ENCODE data around the gene CHN2. TPM values are rescaled to one million over a fixed set of nuclear protein-coding genes. Genes with fewer than 3 reads are reported as not detected.

CHN2 gene
- total and polyA plus RNA-seq, 2 donors (not counting 1 experiment from before 2014, with no cell fraction given), result 0.86 to 1.4 TPM

- H3K36me3 ChIP-seq (replicated peaks in 1 of 2; ENCODE audit: control extremely low read depth in 1 of 2, control insufficient read depth in 1 of 2, extremely low read depth in 1 of 2, insufficient read depth in 2 of 2, low read length in 1 of 2), result no peaks in the 10 kb centered on the region
- 100% methylated on average over 1 of the region's 3 CpGs for WGBS (ENCODE audit: insufficient coverage)
- no peak overlapping the region for H3K4me3 ChIP-seq (ENCODE audit: control extremely low read depth in 1 of 5, extremely low read depth in 1 of 5, insufficient read depth in 1 of 5, low read depth in 2 of 5, low read length in 4 of 5)
- no peaks in the 10 kb centered on the region for H3K9me3 ChIP-seq (ENCODE audit: control extremely low read depth in 1 of 3, control insufficient read depth in 2 of 3, insufficient read depth in 1 of 3, low read length in 2 of 3)
- Mint-ChIP-seq H3K27ac (no peak overlapping the region), H3K4me1 (peaks cover 2% of the 10 kb centered on the region), H3K4me3 (no peak overlapping the region), H3K9me3 (ENCODE audit: insufficient read depth) (no peaks in the 10 kb centered on the region), H3K27me3 (no peaks in the 10 kb centered on the region)
- no peaks in the 10 kb centered on the region for H3K27me3 ChIP-seq (replicated peaks in 1 of 4; ENCODE audit: control extremely low read depth in 1 of 4, control insufficient read depth in 3 of 4, insufficient read depth in 4 of 4, low read length in 3 of 4)
- H3K27ac ChIP-seq (ENCODE audit: low read length in 2 of 2), result no peak overlapping the region
- no peaks in the 10 kb centered on the region for H3K79me2 ChIP-seq (ENCODE audit: control insufficient read depth, insufficient read depth, low read length)
- ATAC-seq (ENCODE audit: low read depth) (no peak), DNase-seq (no peak)
- intact Hi-C loops (cut with micrococcal nuclease), result no loop called here
- H2AFZ ChIP-seq (ENCODE audit: insufficient read depth, low read depth, low read length, poor library complexity, severe bottlenecking), result no peak overlapping the region
- H3K4me1 ChIP-seq (ENCODE audit: control insufficient read depth in 2 of 2, insufficient read depth in 2 of 2, low read length in 2 of 2), result no peaks in the 10 kb centered on the region
- H4K20me1 ChIP-seq (ENCODE audit: control insufficient read depth, insufficient read depth, low read length, poor library complexity, severe bottlenecking), result no peaks in the 10 kb centered on the region
- ChIA-PET POLR2A (no interaction called here), CTCF (interaction anchor here (0.7 to 0.8 kb wide), 2 partner anchors 10 to 31 kb away, joined by 3 to 4 read pairs; no protein-coding TSS in a partner anchor)
- H3K4me2 ChIP-seq (replicated peaks; ENCODE audit: low read depth, low read length, poor library complexity, severe bottlenecking), result no peak overlapping the region
- TF ChIP-seq CTCF (IDR thresholded peaks at IDR 0.05) (no peak), EZH2 (IDR thresholded peaks at IDR 0.05; ENCODE audit: borderline replicate concordance, insufficient read depth, low read depth, low read length, poor library complexity, severe bottlenecking) (no peak)
- no peak overlapping the region for H3K9ac ChIP-seq (ENCODE audit: low read length)
Observed at GRCh38 chr7:29435902-29436301, 241.3 kb downstream of the CHN2 start.

- H4K20me1 ChIP-seq (ENCODE audit: control insufficient read depth, insufficient read depth, low read length, poor library complexity, severe bottlenecking), result no peaks in the 10 kb centered on the region
- WGBS (ENCODE audit: insufficient coverage), result 82% methylated on average over 2 of the region's 3 CpGs
- intact Hi-C loops (cut with micrococcal nuclease), result no loop called here
- no peak overlapping the region for H3K4me3 Mint-ChIP-seq
- ATAC-seq (ENCODE audit: low read depth), result no peak
- no peaks in the 10 kb centered on the region for H3K79me2 ChIP-seq (ENCODE audit: control insufficient read depth, insufficient read depth, low read length)
- H3K27ac Mint-ChIP-seq, result no peak overlapping the region
- no peaks in the 10 kb centered on the region for H3K9me3 ChIP-seq (ENCODE audit: control extremely low read depth in 1 of 3, control insufficient read depth in 2 of 3, insufficient read depth in 1 of 3, low read length in 2 of 3)
- no peak overlapping the region for H3K9ac ChIP-seq (ENCODE audit: low read length)
- H3K36me3 ChIP-seq (replicated peaks in 1 of 2; ENCODE audit: control extremely low read depth in 1 of 2, control insufficient read depth in 1 of 2, extremely low read depth in 1 of 2, insufficient read depth in 2 of 2, low read length in 1 of 2), result no peaks in the 10 kb centered on the region
- CTCF ChIA-PET, result no interaction called here
- no peak overlapping the region for H3K4me3 ChIP-seq (ENCODE audit: control extremely low read depth in 1 of 5, extremely low read depth in 1 of 5, insufficient read depth in 1 of 5, low read depth in 2 of 5, low read length in 4 of 5)
- TF ChIP-seq CTCF (IDR thresholded peaks at IDR 0.05) (no peak), EZH2 (IDR thresholded peaks at IDR 0.05; ENCODE audit: borderline replicate concordance, insufficient read depth, low read depth, low read length, poor library complexity, severe bottlenecking) (no peak)
- no peak for DNase-seq
- H3K27me3 Mint-ChIP-seq, result no peaks in the 10 kb centered on the region
- no peaks in the 10 kb centered on the region for H3K4me1 Mint-ChIP-seq
- H3K27ac ChIP-seq (ENCODE audit: low read length in 2 of 2), result no peak overlapping the region
- no peak overlapping the region for H3K4me2 ChIP-seq (replicated peaks; ENCODE audit: low read depth, low read length, poor library complexity, severe bottlenecking)
- POLR2A ChIA-PET, result no interaction called here
- no peak overlapping the region for H2AFZ ChIP-seq (ENCODE audit: insufficient read depth, low read depth, low read length, poor library complexity, severe bottlenecking)
- H3K4me1 ChIP-seq (ENCODE audit: control insufficient read depth in 2 of 2, insufficient read depth in 2 of 2, low read length in 2 of 2), result no peaks in the 10 kb centered on the region
- no peaks in the 10 kb centered on the region for H3K9me3 Mint-ChIP-seq (ENCODE audit: insufficient read depth)
- peaks cover 0 to 2% (median 0%) of the 10 kb centered on the region in 4 experiments for H3K27me3 ChIP-seq (replicated peaks in 1 of 4; ENCODE audit: control extremely low read depth in 1 of 4, control insufficient read depth in 3 of 4, insufficient read depth in 4 of 4, low read length in 3 of 4)
Observed at GRCh38 chr7:29442146-29442545, 247.6 kb downstream of the CHN2 start.

All from B cell (primary cell).